CD1c-positive myeloid dendritic cell (primary cell): ENCODE data around the gene SNN.

ENCODE experiments used
- DNase-seq: peaks from one replicate; pipeline ENCODE4 v3.0.0-alpha.2; 2016; ENCODE audit errors: extremely low spot score

The SNN gene

GRCh38 chr16:11696266-11697012 lies 28.2 kb downstream of the SNN start:
- DNase-seq, result no peak

DNA sequence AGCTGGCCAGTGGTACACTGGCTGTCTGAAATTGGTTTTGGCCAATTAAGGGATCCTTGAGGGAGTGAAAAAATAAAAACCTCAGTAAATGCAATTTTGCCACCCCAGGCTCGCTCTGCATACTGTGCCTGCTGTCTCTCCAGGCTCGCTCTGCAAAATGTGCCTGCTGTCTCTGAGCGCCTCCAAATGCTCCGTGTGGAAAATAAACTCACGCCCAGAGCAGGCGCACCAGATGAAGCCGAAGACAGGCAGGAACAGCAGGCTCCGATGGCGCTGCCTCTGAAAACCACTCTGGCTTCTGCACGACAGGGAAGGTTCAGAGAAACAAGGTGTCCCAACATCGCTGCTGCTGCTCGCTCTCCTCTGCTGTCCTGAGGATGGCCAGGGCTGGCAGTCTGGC lies 29.1 kb downstream of the SNN start:
- DNase-seq, result no peak

- DNase-seq, result no peak
Observed at GRCh38 chr16:11698271-11698689, 30.0 kb downstream of the SNN start.

- no peak for DNase-seq
Observed at GRCh38 chr16:11699234-11699894, 31.1 kb downstream of the SNN start.

GRCh38 chr16:11700264-11701029 lies 32.2 kb downstream of the SNN start:
- DNase-seq, result peak; percentile 10

GRCh38 chr16:11705311-11706025 lies 37.2 kb downstream of the SNN start:
- no peak for DNase-seq

DNA sequence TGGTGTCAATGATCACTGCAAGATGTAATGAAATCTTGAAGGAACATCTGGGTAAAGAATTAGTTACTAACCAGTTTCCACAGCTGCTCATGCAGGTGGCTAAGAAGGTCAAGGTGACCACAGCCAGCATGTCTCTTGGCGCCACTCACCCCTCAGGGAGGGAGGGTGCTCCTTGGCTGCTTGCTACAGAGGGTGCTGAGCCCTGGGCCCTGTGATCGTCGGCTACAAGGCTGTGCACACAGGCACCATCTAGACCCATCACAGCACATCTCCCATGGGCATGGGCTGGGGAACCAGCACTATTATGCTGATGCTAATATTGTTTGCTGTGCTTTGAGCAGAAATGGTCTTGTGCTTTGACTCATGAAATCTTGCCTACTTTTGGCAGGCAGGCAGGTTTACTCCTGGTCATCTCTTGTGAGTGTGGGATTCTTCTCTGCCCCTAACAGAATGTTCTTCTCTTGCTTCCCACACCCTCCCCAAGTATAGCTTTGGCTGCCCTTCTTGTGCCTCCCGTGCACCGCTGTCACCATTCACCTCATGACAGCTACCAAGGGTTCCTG lies 38.0 kb downstream of the SNN start:
- no peak for DNase-seq

DNA sequence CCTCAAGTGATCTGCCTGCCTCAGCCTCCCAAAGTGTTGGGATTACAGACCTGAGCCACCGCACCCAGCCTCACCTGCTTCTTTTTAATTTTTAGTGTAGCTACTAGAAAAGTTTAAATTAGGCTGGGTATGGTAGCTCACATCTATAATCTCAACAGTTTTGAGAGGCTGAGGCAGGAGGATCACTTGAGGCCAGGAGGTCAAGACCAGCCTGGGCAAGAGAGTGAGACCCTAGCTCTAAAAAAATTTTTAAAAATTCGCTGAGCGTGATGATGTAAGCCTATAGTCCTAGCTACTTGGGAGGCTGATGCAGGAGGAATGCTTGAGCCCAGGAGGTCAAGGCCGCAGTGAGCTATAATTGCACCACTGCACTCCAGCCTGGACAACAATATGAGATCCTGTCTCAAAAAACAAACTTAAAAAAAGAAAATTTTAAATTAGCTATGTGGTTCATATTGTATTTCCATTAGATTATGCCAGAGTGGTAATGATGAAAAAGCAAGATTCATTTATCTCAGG lies 39.5 kb downstream of the SNN start:
- DNase-seq, result no peak

DNA sequence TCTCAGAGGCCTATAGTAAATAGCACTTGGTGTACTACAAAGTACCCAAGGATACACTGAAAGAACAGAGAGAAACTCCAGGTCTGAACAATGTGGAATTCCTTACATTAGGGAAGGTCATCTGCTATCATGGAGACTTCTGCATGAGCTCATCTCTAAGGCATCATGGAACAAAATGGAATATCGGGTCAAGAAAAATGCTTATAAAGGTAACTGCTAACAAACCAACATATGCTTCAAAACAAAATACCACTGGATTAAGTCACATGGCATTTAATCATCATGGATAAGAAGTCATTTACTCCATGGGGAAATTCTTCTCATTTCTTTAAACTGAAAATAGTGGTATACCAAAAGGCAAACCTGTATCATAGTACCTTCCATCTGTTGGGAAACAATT lies 40.2 kb downstream of the SNN start:
- no peak for DNase-seq

GRCh38 chr16:11711662-11712061 lies 43.4 kb downstream of the SNN start:
- no peak for DNase-seq

DNA sequence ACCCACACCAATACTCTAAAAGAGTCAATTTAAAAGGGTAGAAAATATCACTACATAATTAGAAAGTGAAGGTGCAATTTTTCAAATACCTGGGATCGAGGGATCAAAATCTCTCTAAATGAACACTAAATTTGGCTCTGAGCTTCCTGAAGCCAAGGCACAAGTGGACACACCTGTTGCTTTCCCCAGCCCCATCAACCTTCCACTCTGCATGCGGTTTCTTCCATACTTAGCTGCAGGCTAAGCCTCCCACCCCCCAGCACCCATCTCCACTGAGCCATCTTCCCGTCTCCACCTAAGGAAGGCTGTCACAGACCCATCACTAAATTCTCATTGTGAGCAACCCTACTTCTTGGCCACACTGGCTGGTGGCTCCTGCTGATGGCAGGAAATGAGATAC lies 43.9 kb downstream of the SNN start:
- no peak for DNase-seq

- DNase-seq, result no peak
Observed at GRCh38 chr16:11715246-11715947, 47.1 kb downstream of the SNN start.

DNA sequence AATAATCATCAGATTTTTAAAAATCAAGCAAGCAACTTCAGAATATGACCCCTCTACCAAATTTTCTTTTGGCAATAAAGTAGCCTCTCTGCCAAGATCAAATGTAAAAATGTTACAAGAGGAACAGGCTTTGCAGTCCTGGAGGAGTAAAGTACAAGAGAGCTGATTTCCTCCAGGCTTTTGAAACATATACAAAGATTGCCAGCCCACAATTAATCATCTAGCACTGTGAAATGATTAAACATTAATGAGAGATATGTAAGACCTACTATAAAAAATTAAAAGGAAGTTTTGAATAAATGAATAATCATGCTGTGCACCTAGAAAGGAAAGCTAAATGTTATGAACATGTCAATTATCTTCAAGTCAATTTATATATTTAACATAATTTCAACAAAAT lies 48.1 kb downstream of the SNN start:
- DNase-seq, result no peak

- DNase-seq, result no peak
Observed at GRCh38 chr16:11717811-11718210, 49.6 kb downstream of the SNN start.

GRCh38 chr16:11719171-11719570 lies 50.9 kb downstream of the SNN start:
- DNase-seq, result no peak

DNA sequence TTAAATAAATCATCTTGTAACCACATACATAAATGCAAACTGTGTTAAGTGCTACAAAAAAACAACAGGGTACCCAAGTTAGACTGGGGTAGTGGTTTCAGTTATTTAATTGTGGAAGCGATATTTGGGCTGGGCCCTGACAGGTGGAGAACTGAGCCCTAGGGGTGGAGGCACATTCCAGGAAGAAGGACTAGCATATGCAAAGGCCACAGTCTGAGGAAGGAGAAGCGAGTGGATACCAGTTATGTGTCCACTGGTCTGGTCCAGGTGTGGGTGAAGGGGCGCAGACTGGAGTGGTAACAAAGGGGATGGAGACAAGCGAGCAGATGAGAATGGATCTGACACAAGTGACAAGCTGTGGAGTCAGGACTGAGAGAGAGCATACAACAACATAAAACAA lies 51.5 kb downstream of the SNN start:
- no peak for DNase-seq

DNA sequence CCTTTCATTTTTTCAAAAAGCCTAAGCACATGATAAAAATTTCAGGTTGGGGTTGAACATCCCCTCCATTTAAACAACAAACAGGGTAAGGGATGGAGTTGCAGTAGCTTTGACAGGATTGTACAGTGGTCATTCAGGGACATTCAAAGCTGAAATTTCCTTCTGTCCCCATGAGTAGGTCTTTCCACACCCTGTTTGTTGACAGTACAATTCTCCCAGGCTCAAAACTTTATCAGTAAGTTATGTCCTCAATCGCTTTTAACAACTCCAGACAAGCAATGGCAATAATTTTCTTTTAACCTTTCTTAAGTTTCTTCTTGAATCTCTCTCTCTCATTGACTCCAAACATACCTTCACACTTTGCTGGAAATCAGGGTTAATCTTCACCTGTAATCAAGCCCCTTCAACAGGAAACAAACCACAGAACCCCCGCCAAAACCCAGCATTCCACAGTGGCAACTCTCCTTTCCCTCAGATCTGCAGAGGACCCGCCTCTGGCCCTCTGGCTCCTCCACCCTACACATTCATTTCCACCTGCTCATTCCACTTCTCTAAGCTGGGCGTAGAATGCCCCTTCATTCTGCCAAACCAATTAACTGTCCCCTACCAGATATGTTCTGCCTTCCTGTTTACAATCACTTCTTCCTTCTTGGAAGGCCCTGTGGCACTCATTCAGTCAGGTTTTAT lies 53.7 kb downstream of the SNN start:
- no peak for DNase-seq

DNA sequence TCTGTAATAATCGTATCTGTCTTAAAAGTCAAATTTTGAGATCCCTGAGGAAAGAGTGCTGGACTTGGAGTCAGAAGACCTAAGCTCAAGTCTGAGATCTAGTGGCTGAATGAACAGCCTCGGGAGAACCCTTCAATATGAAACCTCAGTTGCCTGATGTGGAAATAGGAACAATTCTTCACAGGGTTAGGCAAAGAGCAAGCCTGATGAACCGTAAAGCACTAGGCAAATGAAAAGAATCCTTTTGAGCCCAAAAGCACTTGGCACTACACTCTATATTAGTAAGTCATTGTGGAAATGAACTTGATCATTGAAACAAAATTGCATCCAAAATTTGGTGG lies 54.2 kb downstream of the SNN start:
- DNase-seq, result no peak

DNA sequence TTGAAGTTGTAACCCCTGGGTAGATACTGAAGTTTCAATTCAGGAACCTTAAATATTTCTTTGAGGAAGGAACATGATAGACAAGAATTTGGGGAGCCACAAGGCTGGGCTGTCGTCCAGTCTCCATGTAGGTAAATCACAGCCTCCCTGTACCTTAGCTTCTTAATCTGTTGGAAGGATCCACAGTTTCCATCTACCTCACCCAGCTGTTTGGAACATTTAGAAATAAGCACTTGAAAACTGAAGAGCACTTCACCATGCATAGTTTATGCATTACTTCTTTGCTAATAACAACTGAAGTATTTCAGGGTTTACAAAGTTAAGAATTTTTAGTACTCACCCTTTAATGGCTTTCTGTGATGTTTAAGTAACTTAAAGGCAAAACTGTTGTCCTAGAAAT lies 57.2 kb downstream of the SNN start:
- no peak for DNase-seq

- no peak for DNase-seq
Observed at GRCh38 chr16:11726008-11726407, 57.8 kb downstream of the SNN start.
